Activated CD4-positive, alpha-beta T cell treated with anti-CD3 and anti-CD28 coated beads, Interleukin-2, amount 10 ng/mL, durations not matched to agents 7 days and 5 days (primary cell): ENCODE data around the gene SND1. TPM values are rescaled to one million over a fixed set of nuclear protein-coding genes. Genes with fewer than 3 reads are reported as not detected.

Source experiments
- CTCF ChIA-PET: fragments of 350-600 bp; sonication (Branson Sonifier 250); formaldehyde crosslinking; loops from one replicate; lab custom pipeline; 2021; ENCODE audit warnings: antibody characterized with exemption; lab: Charles Lee
- POLR2A ChIA-PET: fragments of 350-600 bp; sonication (Branson Sonifier 250); formaldehyde crosslinking; loops from one replicate; lab custom pipeline; 2021; ENCODE audit warnings: antibody characterized with exemption; lab: Charles Lee
- DNase-seq: peaks from one replicate; pipeline ENCODE4 v3.0.0-alpha.2; 2020
- H3K27ac Mint-ChIP-seq: one replicate; pipeline ENCODE4 v1.8.0; 2021; ENCODE audit warnings: mild to moderate bottlenecking, moderate library complexity, mixed read lengths
- H3K27me3 Mint-ChIP-seq: one replicate; pipeline ENCODE4 v1.8.0; 2021; ENCODE audit warnings: mixed read lengths
- H3K36me3 Mint-ChIP-seq: one replicate; pipeline ENCODE4 v1.8.0; 2021; ENCODE audit warnings: low read depth, mixed read lengths
- H3K4me1 Mint-ChIP-seq: one replicate; pipeline ENCODE4 v1.8.0; 2021; ENCODE audit warnings: mixed read lengths
- H3K4me3 Mint-ChIP-seq: one replicate; pipeline ENCODE4 v1.8.0; 2021; ENCODE audit warnings: mild to moderate bottlenecking, moderate library complexity, mixed read lengths
- H3K9me3 Mint-ChIP-seq: one replicate; pipeline ENCODE4 v1.8.0; 2021; ENCODE audit warnings: mixed read lengths
- total RNA-seq, 2 experiments: library from RNA; stranded (reverse); gene quantifications; one replicate each; pipeline ENCODE4 v1.2.3, GENCODE V29; 2021

Gene SND1
- total RNA-seq, 2 experiments from 2014 or later, result 141 to 163 TPM

DNA sequence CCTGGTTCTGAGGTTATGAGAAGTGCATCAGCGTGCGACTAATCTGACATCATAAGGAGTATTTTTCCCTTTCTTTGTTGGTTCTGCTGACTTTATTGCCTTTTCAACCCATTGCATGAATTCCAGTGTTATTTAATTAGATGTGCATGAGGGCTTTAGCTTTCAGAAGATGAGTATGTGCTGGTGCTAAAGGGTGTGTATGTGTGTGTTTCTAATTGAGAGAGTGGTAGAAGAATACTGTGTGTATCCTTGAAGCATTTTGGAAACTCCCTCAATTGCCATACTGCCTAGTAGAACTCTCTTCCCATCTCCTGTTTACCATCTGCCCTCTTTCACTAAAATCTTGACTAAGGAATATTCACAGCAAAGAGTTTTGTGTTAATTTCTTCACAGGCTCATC is 158.1 kb downstream of the SND1 start:
- CTCF ChIA-PET, result no interaction called here

DNA sequence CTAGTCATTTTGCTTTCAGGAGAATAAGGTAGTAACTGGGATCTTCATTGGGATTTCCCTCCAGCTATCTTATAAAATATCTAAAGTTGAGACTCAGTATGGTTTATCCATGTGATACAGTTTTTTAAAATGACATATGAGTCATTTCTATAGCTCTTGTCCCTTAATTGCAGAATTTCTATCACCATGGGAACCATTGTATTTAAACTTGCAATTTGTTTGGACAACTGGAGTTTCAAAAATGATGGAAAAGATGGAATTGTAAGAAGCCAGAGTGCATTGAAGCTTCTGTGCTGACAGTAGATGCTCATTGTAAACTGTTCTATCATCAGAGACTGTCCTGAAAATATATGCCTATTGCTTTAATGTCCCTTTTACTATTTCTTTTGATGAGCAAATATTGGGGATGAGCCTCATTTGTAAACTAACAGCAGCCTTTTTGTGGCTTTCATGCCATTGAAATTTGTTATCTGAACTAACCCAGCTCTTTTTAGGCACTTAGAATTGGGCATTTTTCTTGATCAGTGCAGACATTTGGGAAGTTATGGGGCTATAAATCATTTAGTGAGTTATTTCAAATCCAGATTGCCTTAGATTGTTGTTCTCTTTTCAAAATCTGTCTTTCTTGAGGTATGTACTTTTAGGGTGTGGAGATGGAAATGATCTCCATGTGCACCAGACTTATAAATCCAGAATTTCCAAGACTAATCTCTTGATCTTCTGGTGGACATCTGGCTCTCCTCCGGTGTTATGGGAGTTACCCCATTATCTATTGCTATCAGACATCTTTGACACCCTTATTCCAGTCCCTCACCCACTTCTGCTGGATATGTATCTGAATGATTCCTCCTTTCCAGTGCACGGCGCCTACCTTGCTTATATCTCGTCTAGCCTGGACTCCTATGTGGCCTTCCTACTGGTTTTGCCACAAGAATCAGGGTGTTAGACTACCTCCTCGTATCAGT is 159.0 kb downstream of the SND1 start:
- CTCF ChIA-PET, result no interaction called here
- peaks cover 26% of the 10 kb centered on the region for H3K36me3 Mint-ChIP-seq
- no peaks in the 10 kb centered on the region for H3K27me3 Mint-ChIP-seq
- no peaks in the 10 kb centered on the region for H3K4me1 Mint-ChIP-seq
- H3K9me3 Mint-ChIP-seq, result no peaks in the 10 kb centered on the region
- H3K27ac Mint-ChIP-seq, result no peak overlapping the region
- POLR2A ChIA-PET, result interaction anchor here (0.7 kb wide), 1 partner anchor 44 kb away, joined by 4 read pairs; no protein-coding TSS in a partner anchor
- H3K4me3 Mint-ChIP-seq, result no peak overlapping the region
- DNase-seq, result no peak

More for the DNA sequence above, 158.1 kb downstream of the SND1 start:
- no peaks in the 10 kb centered on the region for H3K4me1 Mint-ChIP-seq
- H3K36me3 Mint-ChIP-seq, result peaks cover 25% of the 10 kb centered on the region
- POLR2A ChIA-PET, result no interaction called here
- no peak for DNase-seq
- H3K9me3 Mint-ChIP-seq, result no peaks in the 10 kb centered on the region
- no peak overlapping the region for H3K27ac Mint-ChIP-seq
- H3K27me3 Mint-ChIP-seq, result no peaks in the 10 kb centered on the region
- no peak overlapping the region for H3K4me3 Mint-ChIP-seq

DNA sequence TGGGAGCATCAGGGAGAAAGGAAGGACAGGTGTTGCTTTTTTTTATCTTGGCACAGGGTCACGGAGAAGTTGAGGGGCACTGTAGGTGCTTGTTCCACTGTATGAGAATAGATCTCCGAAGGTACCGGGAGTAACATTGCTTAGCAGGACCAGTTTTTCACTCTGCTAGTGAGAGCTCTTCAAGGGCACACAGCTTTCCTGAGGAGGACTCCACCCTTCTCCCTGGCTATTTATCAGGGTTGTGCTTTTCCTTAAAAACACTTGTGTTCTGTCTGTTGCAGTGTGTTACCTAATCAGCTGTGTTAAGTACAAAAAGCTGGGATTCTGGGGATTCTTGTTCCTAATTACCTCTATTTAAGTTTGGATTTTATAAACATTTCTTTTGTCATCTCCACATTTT is 160.5 kb downstream of the SND1 start:
- Mint-ChIP-seq H3K9me3 (no peaks in the 10 kb centered on the region), H3K4me1 (no peaks in the 10 kb centered on the region), H3K27me3 (no peaks in the 10 kb centered on the region), H3K4me3 (no peak overlapping the region), H3K27ac (no peak overlapping the region), H3K36me3 (peaks cover 24% of the 10 kb centered on the region)
- ChIA-PET CTCF (no interaction called here), POLR2A (no interaction called here)
- no peak for DNase-seq

DNA sequence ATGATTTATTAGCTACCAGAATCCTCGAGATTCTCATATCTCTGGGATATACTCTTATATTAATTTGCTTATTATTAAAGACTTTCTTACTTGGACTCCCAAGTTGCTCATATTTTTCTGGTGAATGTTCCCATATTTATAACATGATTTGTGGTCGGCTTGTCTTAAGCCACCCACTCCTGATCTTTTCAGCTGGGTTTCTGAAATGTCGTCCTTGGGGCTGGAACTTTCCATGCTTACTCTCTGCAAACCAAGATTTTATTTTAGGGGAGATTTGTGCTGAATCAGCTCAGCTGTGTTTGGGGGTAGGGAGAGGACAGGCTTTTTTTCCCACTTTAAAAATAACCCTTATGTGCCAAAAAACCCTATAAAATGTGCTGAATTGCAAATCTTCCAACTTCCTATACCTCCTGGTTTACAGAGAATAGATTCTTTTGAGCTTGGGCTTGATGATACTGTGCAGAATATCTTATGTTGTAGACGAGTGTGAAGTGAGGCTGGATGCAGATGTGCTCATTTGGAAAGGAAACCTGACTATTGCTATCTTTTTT is 162.1 kb downstream of the SND1 start:
- ChIA-PET CTCF (interaction anchor here (0.6 kb wide), 1 partner anchor 1842 kb away, joined by 3 read pairs; no protein-coding TSS in a partner anchor), POLR2A (no interaction called here)
- DNase-seq, result no peak
- Mint-ChIP-seq H3K27me3 (no peaks in the 10 kb centered on the region), H3K4me3 (no peak overlapping the region), H3K27ac (no peak overlapping the region), H3K9me3 (no peaks in the 10 kb centered on the region), H3K36me3 (peaks cover 15% of the 10 kb centered on the region), H3K4me1 (no peaks in the 10 kb centered on the region)

DNA sequence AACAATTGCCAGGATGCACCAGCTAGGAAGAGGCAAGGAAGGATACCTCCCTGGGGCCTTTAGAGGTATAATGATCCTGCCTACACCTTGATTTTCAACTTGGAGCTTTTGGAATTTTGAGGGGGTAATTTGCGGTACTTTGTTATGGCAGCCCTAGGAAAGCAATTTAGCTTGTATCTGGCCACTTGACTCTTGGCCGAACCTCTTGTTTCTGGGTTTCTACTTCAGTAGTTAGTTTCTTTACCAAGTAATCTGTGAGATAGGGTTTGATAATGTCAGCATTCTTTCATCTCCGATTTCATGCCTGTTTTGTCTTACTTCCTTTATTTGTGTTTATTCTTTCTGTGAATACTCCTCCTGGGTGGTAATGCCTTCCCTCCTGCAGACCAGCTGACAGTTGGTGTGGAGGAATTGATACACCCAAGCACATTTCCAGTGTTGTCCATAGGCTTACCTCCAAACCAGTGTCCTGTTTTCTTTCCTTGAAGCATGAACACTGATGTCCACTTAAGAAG is 163.7 kb downstream of the SND1 start:
- H3K36me3 Mint-ChIP-seq, result peaks cover 7% of the 10 kb centered on the region
- H3K27ac Mint-ChIP-seq, result no peak overlapping the region
- peaks cover 14% of the 10 kb centered on the region for H3K4me1 Mint-ChIP-seq
- no peaks in the 10 kb centered on the region for H3K9me3 Mint-ChIP-seq
- no peaks in the 10 kb centered on the region for H3K27me3 Mint-ChIP-seq
- ChIA-PET CTCF (interaction anchor here (0.6 kb wide), 1 partner anchor 96 kb away, joined by 3 read pairs; no protein-coding TSS in a partner anchor), POLR2A (interaction anchor here (0.7 kb wide), 1 partner anchor 376 kb away, joined by 6 read pairs; no protein-coding TSS in a partner anchor)
- DNase-seq, result no peak
- H3K4me3 Mint-ChIP-seq, result no peak overlapping the region

DNA sequence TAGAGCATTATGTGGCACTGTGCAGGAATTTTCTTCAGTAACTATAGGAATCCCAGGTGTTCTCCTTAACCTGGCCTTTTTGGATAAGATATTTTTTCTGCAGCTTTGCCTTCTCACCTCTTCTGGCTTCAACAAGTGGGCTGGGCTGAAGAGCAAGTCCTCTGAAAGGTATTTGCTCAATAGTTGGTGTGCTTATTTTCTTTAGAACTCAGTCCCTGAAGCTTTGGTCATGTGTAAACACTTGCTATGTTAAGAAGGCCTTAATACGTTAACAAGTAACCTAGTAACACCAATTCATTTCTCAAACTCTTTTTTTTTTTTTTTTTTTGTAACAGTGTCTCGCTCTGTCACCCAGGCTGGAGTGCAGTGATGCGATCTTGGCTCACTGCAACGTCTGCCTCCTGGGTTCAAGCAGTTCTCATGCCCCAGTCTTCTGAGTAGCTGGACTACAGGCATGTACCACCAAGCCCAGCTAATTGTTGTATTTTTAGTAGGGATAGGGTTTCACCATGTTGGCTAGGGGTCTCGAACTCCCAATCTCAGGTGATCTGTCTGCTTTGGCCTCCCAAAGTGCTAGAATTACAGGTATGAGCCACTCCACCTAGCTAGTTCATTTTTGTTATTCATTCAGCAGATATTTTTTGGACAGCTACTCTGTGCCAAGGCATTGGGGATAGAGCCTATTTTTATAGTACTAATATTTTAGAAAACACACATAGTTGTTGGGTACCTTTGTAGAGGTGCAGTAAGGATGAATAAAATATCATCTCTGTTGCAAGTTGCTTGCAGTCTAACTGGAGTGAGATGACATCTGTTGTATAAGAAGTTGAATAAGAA is 164.6 kb downstream of the SND1 start:
- Mint-ChIP-seq H3K9me3 (no peaks in the 10 kb centered on the region), H3K27me3 (no peaks in the 10 kb centered on the region), H3K36me3 (peaks cover 10% of the 10 kb centered on the region), H3K27ac (no peak overlapping the region), H3K4me1 (peaks cover 20% of the 10 kb centered on the region), H3K4me3 (no peak overlapping the region)
- ChIA-PET POLR2A (interaction anchor here (0.7 kb wide), 1 partner anchor 375 kb away, joined by 6 read pairs; no protein-coding TSS in a partner anchor), CTCF (interaction anchor here (0.6 kb wide), 1 partner anchor 95 kb away, joined by 3 read pairs; no protein-coding TSS in a partner anchor)
- DNase-seq, result no peak

DNA sequence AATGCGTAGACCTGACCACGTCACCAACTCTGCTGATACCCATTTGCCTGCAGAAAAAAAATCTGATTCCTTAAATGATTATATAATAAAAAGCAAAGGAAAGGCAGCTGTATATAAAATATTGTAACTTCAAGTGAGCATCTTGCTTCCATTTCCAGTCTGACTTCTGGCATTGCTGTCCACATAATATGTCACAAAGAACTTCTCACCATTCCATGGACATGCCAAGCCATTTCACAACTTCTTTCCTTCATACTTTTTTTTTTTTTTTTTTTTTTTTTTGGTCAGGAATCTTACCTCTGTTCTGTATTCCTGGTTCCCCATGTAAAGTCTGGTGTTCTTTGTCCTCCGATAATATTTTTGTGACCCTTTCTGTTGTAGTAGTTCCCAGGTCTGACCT is 165.5 kb downstream of the SND1 start:
- peaks cover 20% of the 10 kb centered on the region for H3K4me1 Mint-ChIP-seq
- H3K36me3 Mint-ChIP-seq, result peaks cover 10% of the 10 kb centered on the region
- no peak overlapping the region for H3K4me3 Mint-ChIP-seq
- CTCF ChIA-PET, result no interaction called here
- no peaks in the 10 kb centered on the region for H3K9me3 Mint-ChIP-seq
- DNase-seq, result no peak
- no peaks in the 10 kb centered on the region for H3K27me3 Mint-ChIP-seq
- POLR2A ChIA-PET, result no interaction called here
- H3K27ac Mint-ChIP-seq, result no peak overlapping the region

DNA sequence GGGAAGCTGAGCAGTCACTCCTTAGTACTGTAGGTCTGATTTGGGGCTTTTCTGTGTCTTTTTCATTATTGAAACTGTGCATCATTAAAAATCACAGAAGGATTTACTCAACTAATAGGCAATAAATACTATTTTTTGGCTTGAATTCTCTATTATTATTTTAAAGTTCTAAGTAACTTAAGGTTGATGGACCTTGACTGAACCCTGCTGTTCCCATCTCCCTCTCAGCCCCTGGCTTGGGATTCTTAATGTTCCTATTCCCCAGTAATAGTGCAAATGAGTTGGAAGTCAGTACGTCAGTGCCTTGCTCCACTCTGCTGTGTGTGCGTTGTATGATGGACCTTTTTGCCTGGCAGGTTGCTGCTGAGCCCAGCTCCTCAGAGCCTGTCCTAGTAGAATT is 166.3 kb downstream of the SND1 start:
- H3K9me3 Mint-ChIP-seq, result no peaks in the 10 kb centered on the region
- no peak overlapping the region for H3K4me3 Mint-ChIP-seq
- ChIA-PET CTCF (no interaction called here), POLR2A (no interaction called here)
- H3K27ac Mint-ChIP-seq, result no peak overlapping the region
- H3K27me3 Mint-ChIP-seq, result no peaks in the 10 kb centered on the region
- DNase-seq, result no peak
- H3K36me3 Mint-ChIP-seq, result peaks cover 10% of the 10 kb centered on the region
- peaks cover 20% of the 10 kb centered on the region for H3K4me1 Mint-ChIP-seq

DNA sequence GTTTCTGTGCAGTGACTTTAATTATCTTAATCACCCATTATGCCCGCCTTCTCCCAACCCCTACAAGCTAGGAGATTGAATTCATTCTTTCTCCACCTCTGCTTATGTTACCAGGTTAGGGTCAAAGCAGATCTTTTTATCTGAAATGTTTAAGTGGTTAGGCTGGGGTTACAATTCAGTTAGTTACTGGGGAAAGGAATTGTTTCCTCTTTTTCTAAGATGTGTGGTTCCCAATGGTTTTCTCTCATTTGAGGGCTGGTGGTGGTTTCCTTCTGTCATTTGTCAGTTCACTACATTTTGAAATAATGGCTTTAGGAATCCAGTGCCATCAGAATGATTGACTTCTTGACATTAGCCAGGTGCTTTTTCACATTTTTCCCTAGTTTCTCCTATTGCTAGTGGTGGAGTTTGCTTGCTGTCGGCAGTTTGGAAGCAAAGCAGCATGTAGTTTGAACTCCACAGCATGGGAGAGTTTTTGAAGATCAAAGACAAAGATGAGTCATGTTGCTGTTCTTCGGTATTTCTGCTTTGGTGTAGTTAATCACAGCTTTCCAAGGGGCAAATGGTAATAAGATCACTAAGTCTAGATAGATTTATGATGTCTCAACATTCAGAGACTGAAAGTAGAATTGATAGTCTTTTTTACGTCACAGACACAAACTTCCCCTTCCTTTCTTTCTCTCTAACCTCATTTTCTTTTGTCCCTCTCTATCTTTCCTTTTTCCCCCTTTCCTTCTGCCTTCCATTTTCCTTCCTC is 168.2 kb downstream of the SND1 start:
- H3K36me3 Mint-ChIP-seq, result peaks cover 10% of the 10 kb centered on the region
- H3K27me3 Mint-ChIP-seq, result no peaks in the 10 kb centered on the region
- no peak overlapping the region for H3K27ac Mint-ChIP-seq
- H3K4me1 Mint-ChIP-seq, result peaks cover 20% of the 10 kb centered on the region
- H3K4me3 Mint-ChIP-seq, result no peak overlapping the region
- POLR2A ChIA-PET, result no interaction called here
- CTCF ChIA-PET, result interaction anchor here (0.7 kb wide), 1 partner anchor 154 kb away, joined by 3 read pairs; no protein-coding TSS in a partner anchor
- DNase-seq, result no peak
- no peaks in the 10 kb centered on the region for H3K9me3 Mint-ChIP-seq

DNA sequence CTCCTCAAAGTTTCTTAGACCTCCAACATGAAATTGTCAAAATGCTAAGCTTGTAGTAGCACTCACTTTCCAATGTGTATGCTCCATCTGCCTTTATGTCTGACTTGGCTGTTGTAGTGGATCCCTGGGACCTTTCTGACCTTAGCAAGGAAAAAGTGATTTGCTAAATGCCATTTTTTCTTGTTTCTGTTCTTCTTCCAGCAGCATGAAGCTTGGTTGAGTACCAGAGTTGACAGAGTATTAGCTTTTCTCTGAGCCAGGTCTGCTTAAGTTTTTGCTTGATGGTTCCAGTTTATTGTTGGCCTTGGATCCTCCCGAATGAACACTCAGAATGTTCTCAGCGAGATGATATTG is 168.7 kb downstream of the SND1 start:
- CTCF ChIA-PET, result interaction anchor here (0.7 kb wide), 1 partner anchor 155 kb away, joined by 3 read pairs; no protein-coding TSS in a partner anchor
- H3K36me3 Mint-ChIP-seq, result peaks cover 10% of the 10 kb centered on the region
- H3K27me3 Mint-ChIP-seq, result no peaks in the 10 kb centered on the region
- H3K9me3 Mint-ChIP-seq, result no peaks in the 10 kb centered on the region
- no peak overlapping the region for H3K4me3 Mint-ChIP-seq
- H3K4me1 Mint-ChIP-seq, result peaks cover 20% of the 10 kb centered on the region
- POLR2A ChIA-PET, result no interaction called here
- DNase-seq, result no peak
- no peak overlapping the region for H3K27ac Mint-ChIP-seq

DNA sequence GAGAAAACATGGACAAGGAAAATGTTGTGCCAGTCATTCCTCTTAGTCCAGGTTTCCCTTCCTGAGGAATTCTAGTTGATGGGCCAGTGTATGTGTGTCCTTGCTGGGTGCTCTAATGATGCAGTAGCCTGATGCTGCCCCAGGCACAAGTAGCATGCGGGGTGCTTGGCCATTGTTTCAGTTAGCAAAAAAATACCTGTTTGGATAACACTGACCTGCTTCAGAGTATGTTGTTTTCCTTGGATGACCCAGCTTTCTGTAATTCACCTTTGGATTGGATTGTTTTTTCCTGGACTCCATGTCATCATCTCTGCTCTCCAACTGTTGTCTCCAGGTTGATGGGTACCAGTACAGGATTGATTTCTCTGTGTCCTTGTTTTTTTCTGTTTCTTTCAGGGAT is 169.2 kb downstream of the SND1 start:
- no peak overlapping the region for H3K27ac Mint-ChIP-seq
- DNase-seq, result no peak
- H3K36me3 Mint-ChIP-seq, result peaks cover 7% of the 10 kb centered on the region
- ChIA-PET POLR2A (no interaction called here), CTCF (interaction anchor here (0.7 kb wide), 1 partner anchor 155 kb away, joined by 3 read pairs; no protein-coding TSS in a partner anchor)
- H3K27me3 Mint-ChIP-seq, result no peaks in the 10 kb centered on the region
- peaks cover 20% of the 10 kb centered on the region for H3K4me1 Mint-ChIP-seq
- no peaks in the 10 kb centered on the region for H3K9me3 Mint-ChIP-seq
- H3K4me3 Mint-ChIP-seq, result no peak overlapping the region
